HG02798 (cell line): Measurements from ENCODE around the gene ATXN1.

ENCODE experiments used
- ATAC-seq: cut with Tn5 transposase; IDR thresholded peaks from one replicate; pipeline ENCODE4 v1.9.1; 2021; ENCODE audit warnings: mild to moderate bottlenecking; ENCODE audit not compliant: unreplicated experiment, poor library complexity

Gene ATXN1

DNA sequence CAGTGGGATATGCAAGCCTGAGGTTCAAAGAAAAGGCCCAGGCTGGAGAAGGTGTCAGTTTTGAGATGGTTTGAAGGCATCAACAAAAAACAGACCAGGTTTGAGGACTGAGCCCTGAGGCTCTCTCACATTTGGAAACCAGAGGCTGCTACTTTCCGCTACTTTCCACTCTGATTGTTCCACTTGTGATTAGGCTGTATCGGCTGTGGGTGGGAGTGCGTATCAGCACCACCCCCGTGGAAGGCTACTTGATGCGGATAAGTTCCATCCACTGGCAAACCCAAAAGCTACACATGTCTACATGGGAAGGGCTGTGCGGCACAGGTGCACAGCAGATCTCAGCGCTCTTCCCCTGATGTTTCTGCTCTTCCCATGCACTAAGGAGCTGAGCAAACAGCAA is 324.2 kb downstream of the ATXN1 start:
- ATAC-seq, result no peak

DNA sequence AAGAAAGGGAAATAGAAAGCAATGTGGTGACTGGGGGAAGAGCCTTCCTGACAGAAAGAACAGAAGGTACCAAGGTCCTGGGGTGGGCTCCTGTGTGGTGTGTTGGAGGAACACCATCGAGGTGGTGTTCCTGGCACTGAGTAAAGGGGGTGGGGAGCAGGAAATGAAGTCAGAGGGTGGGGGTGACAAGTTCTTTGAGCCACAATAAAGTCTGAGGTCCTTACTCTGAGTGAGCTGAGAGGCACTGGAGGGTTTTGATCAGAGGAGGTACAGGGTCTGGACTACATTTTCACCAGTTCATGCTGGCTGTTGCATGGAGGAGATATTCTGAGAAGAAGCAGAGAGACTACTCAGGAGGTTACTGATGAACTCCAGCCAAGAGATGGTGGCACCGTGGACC is 324.7 kb downstream of the ATXN1 start:
- ATAC-seq, result no peak

DNA sequence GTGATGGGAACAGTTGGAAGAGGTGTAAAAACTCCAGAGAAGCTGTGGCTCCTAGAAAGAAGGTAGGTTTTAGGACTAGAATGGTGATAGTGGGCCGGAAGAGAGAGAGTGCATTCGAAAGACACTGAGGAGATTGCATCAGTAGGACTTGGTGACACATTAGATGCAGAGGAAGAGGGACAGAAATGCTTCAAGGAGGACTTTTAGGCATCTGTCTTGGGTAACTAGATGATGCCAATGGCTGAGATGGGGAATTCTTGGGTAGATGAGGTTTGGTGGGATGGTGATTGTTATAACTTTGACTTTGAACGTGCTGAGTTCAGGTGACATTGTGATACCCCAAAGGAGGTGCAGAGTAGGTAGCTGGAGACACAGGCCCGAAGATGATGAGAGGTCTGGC is 326.4 kb downstream of the ATXN1 start:
- ATAC-seq, result no peak

DNA sequence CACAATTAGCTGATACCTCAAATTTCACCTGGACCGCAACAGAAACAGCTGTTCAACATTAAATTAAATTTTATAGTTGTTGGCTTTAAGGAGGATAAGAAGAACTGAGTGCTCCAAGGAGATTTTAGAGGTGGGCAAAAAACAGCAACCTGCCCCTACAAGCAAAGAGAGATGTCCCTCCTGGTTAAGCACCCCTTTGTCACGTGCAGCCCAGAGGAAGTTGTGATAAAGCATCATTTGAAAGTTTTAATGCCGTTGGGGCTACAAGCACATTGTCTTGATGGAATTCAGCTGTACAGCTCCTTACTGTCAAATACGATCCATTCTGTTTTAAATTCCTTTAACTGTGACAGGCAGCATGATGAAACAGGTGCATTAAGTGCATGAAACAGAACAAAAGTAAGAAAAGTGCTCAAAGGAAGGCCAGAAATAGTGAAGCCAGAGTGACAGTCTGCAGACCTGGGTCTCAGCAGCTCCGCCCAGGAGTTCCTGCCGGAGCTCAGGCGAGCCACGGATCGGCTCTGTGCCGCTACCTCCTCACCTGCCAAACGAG is 327.8 kb downstream of the ATXN1 start:
- no peak for ATAC-seq

DNA sequence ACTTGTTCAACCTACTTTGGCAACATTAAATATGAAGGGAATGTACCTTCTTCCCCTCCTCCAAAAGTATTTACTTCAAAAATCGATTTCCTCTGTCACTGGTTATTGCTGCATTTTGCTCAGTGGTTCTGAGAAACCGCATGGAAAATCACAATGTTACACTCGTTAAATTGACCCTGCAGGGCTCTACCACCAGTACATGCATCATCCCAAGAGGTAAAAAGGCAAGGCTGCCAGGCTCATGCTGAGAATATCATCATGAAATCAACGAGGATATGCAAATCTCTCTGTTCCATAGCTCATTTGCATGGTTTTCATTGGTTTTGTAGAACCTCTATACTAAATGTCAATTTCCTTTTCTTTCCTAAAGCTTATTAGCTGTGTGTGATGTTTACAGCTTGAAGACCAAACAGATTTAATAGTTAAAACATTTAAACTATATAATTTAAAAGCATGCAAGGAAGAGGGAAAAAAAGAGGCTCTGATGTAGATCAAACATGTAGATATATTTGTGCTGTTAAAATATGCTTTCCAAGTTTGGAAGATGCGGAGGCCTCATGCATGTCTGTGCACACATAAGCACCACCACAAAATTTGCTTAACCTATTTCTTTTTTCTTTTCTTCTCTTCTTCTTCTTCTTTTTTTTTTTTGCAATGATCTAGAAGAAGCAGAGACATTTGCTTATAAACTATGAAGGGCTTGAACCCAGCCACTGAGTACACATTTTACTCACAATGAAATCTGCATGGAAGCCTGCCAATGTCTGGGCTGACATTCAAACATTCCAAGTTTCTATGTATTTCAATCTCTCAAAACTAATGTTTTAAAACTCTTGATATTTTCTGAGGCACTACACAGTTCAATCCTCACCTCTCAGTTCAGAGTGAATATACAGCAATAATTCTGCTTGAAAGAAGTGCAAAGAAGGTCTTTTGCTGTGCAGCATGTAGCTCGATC is 328.9 kb downstream of the ATXN1 start:
- peak; percentile 69 for ATAC-seq

DNA sequence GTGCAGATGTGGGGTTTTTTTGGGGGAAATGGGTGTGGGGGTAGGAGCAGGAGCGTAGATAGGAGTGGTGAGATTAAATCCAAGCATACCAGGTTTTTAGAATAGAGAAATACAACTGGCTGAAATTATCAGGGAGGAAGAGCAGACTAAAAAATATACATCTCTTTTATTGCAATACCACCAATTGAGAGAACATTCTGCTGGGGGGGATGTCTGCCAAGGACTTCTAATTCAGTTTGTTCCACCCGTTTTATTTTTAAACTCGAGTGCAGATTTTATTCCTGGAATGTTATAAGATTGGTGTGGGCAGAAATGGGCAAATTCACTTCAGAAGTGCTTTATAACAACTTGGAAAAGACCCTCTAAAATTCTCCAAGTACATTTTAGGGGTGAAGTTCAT is 330.2 kb downstream of the ATXN1 start:
- ATAC-seq, result no peak

DNA sequence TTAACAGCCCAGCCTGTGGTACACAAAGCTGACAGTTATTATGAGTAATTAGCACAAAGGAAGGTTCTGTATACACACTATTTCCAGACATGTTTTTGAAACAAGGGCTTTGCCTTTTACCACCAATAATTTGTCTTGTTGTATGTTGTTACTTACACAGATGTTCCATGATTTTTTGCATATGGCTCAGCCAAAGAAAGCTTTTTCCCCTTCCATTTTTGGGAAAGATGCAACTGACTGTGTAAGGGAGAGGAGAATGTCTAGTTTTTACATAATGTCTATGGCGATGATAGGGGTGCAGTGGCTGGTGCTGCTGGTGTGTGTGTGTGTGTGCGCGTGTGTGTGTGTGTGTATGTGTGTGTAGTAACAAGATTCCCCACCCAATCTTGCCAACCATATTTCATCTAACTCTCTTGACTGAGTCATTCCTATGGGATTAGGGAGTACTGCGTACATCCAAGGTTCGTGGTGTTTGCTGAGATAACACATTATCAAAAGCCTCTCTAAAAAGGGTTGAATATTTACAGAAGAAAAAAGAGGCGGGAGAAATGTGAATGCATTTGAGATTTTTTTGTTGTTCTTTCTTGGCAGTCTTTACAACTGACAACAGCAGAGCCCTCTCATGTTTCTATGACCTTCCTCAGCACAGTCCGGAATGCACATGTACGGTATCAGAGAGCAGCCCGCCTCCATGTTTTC is 330.7 kb downstream of the ATXN1 start:
- no peak for ATAC-seq

DNA sequence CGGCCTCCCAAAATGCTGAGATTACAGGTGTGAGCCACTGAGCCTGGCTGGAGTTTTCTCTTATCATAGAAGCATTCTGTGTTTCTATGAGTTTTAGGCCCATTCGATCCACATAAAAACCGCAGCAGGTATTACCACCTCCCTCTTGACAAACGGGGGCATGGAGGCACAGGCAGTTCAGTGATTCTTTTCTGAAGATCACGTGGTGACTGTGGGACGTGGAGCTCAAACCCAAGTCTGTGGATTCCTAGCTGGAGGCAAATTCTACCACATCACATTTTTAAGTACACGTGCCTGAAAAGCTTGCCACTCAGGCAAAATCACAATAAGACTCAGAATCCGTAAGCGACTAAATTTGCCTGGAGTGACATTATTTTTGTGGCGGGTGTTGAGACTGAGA is 331.6 kb downstream of the ATXN1 start:
- ATAC-seq, result no peak

DNA sequence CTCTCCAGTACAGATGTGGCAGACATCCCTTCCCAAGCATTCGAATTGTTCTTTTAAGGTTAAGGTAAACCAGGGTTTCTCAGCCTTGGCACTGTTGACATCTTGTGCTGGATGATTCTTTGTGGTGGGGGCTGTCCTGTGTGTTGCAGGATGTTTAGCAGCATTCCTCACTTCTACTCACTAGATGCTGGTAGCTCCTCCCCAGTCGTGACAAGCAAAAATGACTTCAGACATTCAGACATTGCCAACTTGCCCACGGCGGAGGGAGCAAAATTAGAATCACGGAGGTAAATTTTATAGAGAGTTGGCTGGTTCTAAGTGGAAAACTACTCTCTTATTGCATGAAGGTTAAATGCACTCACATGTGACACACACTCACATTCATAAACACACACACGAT is 334.1 kb downstream of the ATXN1 start:
- ATAC-seq, result no peak

DNA sequence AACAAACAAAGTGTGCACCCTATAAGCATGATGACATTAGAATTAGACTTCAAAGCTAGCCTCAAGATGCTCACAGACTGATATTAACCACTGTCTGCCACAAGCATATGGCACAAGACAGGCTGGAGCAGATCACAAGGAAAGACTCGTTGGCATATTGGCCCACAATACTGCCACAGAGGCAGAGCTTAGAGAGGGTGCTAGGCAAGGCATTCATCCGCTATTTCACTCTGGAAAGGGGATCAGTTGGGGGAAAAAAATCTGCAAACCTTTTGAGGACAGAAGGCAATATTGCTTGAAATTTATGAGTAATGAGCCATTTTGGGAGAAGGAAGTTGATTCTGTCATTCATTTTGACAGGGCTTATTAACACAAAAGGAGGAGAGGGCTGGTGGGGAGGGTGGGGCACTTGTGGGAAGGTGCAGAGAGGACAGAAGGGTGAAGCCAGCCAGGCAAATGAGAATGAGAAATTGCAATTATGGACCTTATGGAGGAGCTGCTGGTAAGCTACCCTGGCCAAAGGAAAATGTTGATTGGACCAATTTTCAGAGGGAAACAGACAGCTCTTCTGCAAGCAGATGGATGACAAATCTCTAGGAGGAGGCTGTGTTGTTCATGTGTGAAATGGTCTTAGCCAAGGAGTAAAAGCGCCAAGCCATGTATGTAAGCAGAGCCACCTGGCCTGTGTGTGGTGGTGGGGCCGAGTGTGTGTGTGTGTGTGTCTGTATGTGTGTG is 335.2 kb downstream of the ATXN1 start:
- ATAC-seq, result no peak

DNA sequence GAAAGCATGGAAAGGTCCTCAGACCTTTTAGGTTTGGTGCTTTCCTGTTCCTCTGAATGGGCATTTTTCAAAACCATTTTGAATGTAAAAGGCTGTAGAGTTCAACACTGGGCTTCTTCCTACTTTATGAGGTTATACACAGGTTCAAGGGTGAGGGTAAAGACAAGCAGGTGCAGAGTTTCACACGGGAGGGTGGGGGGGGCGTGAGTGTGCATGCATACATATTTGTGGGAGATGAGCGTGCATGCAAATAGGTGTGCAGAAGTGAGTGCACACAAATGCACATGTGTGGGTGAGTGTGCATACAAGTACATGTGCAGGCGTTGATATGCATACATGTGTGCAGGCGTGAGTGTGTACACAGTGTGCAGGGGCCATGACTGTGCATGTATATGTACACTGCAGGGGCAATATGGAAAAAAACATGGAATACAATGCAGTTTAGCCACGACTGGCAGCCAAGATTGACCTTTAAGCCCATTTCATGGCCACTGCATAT is 339.7 kb downstream of the ATXN1 start:
- peak; percentile 18 for ATAC-seq

DNA sequence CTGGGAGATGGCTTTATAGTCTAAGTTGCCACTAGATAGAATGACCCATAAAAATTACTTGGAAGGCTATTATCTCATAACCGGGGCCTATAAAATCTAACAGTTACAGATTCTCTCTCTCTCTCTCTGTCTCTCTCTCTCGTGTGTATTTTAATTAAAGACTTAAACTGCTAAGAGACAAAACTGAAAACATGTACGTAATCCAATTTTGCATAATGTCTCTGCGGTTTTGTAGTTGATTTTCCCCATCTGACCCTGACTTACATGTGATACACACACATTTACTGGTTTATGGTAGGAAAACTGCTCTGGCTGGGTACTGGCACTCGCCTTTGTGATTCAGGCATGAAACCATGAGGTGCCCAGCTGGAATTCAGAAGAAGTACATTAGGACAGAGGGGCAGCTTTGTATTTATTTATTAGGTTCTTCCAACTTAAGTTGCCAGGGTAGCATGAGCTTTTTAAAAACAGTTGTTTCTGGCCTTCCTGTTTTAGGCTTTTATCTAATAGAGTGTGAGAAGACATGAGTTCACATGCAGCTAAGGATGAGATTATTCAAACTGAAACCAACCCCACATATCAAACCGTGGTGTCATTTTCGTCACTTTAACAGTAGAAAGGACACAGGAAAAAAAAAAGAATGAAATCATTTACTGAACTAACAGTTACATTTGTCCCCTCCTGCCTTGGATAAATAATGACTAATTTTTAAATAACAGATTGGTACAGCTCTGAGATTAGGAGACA is 340.4 kb downstream of the ATXN1 start:
- peak; percentile 75 for ATAC-seq

DNA sequence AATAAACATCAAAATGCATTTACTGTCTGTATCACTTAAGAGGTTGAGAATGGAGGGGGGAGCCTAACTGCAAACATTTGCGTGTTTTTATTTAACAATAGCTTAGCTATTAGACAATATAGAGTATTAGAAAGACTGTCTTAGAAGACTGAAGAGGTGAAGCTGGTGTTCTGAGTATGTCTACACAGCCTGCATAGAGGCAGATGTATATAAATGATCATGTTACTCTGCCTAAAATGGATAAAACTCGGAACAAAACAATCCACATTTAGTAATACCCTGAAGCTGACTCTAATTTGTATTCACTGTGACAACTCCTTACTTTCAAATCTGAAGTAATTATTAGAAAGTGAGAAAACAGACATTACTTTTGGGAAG is 340.9 kb downstream of the ATXN1 start:
- ATAC-seq, result peak; percentile 11

DNA sequence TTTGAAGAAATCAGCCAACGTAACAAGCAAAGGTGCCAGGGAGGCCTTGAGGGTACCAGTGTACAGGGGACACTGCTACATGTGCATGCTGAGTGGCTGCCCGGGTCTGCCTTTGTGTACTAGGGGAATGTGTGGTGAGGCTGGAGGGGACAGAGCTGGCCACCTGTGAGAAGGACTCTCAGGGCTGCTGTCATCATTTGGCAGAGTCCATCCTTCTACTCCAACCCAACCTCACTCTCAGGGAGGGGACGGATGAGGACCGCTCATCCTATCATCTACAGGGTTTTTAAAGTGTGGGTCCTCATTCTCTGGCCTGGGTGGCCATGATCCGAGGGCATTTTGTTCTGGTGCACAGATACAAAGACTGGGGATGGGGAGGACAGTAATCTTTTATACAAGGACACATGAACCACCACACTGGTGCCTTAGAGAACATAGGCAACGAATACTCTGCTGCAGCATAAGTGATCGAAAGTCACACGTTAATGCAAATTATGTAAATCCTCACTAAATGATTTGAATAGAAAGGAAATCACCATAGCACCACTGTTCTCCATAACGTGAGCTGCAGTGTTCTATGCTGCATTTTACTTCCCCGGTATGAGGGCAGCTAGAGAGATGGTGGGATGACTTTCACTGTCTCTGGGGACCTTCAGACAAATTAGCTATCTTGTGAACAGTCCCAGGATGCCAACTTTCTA is 341.5 kb downstream of the ATXN1 start:
- ATAC-seq, result peak; percentile 54

DNA sequence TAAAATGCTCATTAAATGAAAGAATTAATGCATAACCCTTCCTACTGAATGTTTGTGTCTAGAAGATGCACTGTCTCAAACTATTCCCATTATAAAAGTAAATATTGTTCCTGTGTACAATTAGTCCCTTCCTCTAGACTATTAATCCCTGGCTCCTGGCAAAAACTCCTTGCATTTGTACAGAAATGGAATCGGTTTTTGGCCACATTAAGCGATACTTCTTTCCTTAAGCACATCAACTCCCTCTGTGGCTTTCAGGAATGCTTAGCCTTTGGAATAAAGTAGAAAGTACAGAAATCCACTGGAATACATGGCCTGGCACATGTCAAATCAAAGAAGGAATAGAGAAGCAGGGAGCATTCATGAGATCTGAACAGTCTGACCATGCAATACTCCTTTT is 343.1 kb downstream of the ATXN1 start:
- ATAC-seq, result no peak

DNA sequence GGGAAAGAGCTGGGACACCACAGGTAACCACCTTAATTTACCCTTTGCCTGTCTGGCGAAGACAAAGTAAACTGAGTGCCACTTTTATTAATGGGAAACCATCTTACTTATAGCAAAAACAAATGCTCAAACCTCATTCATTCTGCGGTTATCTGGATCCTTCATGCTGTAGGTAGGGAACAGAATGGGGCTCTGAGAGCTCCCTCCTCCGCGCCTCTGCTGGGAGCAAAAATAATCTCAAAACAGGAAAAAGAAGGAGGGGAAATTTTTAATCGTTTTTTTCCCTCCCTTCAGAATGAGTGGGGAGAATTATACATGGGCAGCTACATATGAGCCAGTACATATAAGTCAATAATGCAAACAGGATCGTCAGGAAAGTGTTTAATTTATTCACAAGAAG is 345.6 kb downstream of the ATXN1 start:
- ATAC-seq, result no peak

DNA sequence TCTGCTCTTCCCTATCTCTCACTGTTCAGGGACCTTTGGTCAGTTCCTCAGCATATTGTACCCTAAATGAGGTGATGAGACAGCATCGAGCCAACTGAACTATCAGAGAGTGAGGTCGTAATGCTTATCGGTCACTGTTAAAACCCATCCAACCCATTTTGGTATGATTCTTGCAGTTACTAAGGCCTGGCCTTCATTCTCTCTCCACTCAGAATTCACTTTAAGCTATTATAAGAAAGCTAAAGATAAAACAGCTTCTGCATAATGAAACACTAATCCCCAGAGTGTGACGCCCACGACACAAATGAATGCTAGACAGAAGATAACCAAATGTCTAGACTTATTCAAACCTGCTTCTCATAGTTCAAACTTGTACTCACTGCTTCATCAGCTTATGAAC is 347.1 kb downstream of the ATXN1 start:
- ATAC-seq, result peak; percentile 70

DNA sequence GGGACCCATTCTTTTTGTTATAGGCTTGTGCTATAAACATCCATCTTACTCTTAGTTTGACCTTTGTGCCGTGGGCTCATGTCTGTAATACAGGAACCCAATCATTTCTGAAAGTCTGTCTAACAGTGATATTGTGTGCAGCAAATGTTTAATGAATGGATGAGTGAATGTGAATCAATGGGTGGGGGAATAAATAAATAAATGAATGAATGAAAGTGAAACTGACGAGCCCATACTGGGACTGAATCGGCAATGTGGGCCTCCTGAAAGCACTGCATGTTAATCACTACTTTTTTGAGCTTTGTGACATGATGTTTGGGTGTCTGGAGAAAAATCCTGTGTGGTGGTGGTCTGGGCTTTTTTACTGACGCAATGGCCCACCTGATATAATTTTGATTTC is 347.9 kb downstream of the ATXN1 start:
- ATAC-seq, result peak; percentile 43

DNA sequence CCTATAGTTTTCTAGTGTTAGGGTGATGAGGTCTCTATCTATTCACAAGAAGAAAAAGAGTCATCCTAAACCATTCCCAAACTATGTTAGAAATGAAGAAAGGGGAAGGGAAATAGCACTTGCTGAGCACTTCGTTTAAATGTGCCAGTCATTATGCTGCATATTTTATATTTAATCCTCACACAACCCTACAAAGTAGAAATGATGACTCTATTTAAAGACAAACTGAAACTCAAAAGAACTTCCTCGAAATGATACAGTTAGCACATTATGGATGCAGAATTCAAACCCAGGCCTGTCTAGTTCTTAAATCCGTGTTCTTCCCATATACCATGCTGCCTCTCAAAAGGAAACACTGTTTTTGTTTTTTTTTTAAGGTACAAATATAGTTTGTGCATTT is 348.3 kb downstream of the ATXN1 start:
- no peak for ATAC-seq
